HEK293 (cell line): ENCODE data around the gene XPR1.

ENCODE experiments used
- BCL11A ChIP-seq: fragments of 450-650 bp; formaldehyde crosslinking; IDR thresholded peaks from 2 replicates; pipeline ENCODE4 v1.5.1; 2016; ENCODE audit warnings: low read depth, missing biosample characterization, missing genetic modification characterization
- EGR2 ChIP-seq: fragments of 450-650 bp; formaldehyde crosslinking; IDR thresholded peaks from 2 replicates; pipeline ENCODE4 v1.5.1; 2016; ENCODE audit warnings: low read depth, missing biosample characterization, missing genetic modification characterization
- ELK4 ChIP-seq: IDR thresholded peaks from 2 replicates; pipeline ENCODE4 v1.6.1; 2011; ENCODE audit warnings: mild to moderate bottlenecking, low read depth, low read length, borderline replicate concordance
- GLI4 ChIP-seq: fragments of 450-650 bp; formaldehyde crosslinking; IDR thresholded peaks from 2 replicates; pipeline ENCODE4 v1.5.1; 2016; ENCODE audit warnings: missing biosample characterization, missing genetic modification characterization
- KLF17 ChIP-seq: fragments of 450-650 bp; formaldehyde crosslinking; IDR thresholded peaks from 2 replicates; pipeline ENCODE4 v1.5.1; 2016; ENCODE audit warnings: missing biosample characterization, missing genetic modification characterization
- OSR2 ChIP-seq: fragments of 450-650 bp; formaldehyde crosslinking; IDR thresholded peaks from 2 replicates; pipeline ENCODE4 v1.5.1; 2016; ENCODE audit warnings: missing biosample characterization, missing genetic modification characterization
- PRDM2 ChIP-seq: fragments of 450-650 bp; formaldehyde crosslinking; IDR thresholded peaks from 2 replicates; pipeline ENCODE4 v1.5.1; 2016; ENCODE audit warnings: missing biosample characterization, missing genetic modification characterization, borderline replicate concordance
- REPIN1 ChIP-seq: fragments of 450-650 bp; formaldehyde crosslinking; IDR thresholded peaks from 2 replicates; pipeline ENCODE4 v1.5.1; 2017; ENCODE audit warnings: missing biosample characterization, missing genetic modification characterization, low read depth
- SETDB1 ChIP-seq: IDR thresholded peaks from one replicate; pipeline ENCODE4 v1.6.1; 2017; ENCODE audit warnings: mild to moderate bottlenecking, low read length, moderate library complexity, mixed read lengths; ENCODE audit not compliant: insufficient read length
- TRIM28 ChIP-seq: IDR thresholded peaks from 2 replicates; pipeline ENCODE4 v1.6.1; 2011; ENCODE audit warnings: low read length, control low read depth, borderline replicate concordance
- ZBTB1 ChIP-seq: fragments of 450-650 bp; formaldehyde crosslinking; IDR thresholded peaks from 2 replicates; pipeline ENCODE4 v1.5.1; 2016; ENCODE audit warnings: missing biosample characterization, missing genetic modification characterization
- ZBTB11 ChIP-seq: fragments of 450-650 bp; formaldehyde crosslinking; conservative IDR thresholded peaks from 2 replicates; pipeline ENCODE4 v1.5.1; 2016; ENCODE audit warnings: low read depth, missing biosample characterization, missing genetic modification characterization
- ZBTB20 ChIP-seq: fragments of 450-650 bp; formaldehyde crosslinking; IDR thresholded peaks from 2 replicates; pipeline ENCODE4 v1.5.1; 2016; ENCODE audit warnings: missing biosample characterization, missing genetic modification characterization
- ZBTB7A ChIP-seq: fragments of 450-650 bp; formaldehyde crosslinking; IDR thresholded peaks from 2 replicates; pipeline ENCODE4 v1.5.1; 2016; ENCODE audit warnings: low read depth, missing biosample characterization, missing genetic modification characterization
- ZNF280D ChIP-seq: fragments of 450-650 bp; formaldehyde crosslinking; IDR thresholded peaks from 2 replicates; pipeline ENCODE4 v1.5.1; 2016; ENCODE audit warnings: missing biosample characterization, missing genetic modification characterization
- ZNF37A ChIP-seq: fragments of 450-650 bp; IDR thresholded peaks from 2 replicates; pipeline ENCODE4 v1.5.1; 2018; ENCODE audit warnings: missing biosample characterization, missing genetic modification characterization
- ZNF423 ChIP-seq: fragments of 450-650 bp; formaldehyde crosslinking; IDR thresholded peaks from 2 replicates; pipeline ENCODE4 v1.5.1; 2016; ENCODE audit warnings: missing biosample characterization, missing genetic modification characterization
- ZNF530 ChIP-seq: fragments of 450-650 bp; formaldehyde crosslinking; IDR thresholded peaks from 2 replicates; pipeline ENCODE4 v1.5.1; 2016; ENCODE audit warnings: low read depth, missing biosample characterization, missing genetic modification characterization
- ZNF571 ChIP-seq: fragments of 450-650 bp; formaldehyde crosslinking; IDR thresholded peaks from 2 replicates; pipeline ENCODE4 v1.5.0; 2017; ENCODE audit warnings: missing biosample characterization, missing genetic modification characterization
- ZNF600 ChIP-seq: fragments of 450-650 bp; formaldehyde crosslinking; IDR thresholded peaks from 2 replicates; pipeline ENCODE4 v1.5.1; 2016; ENCODE audit warnings: missing biosample characterization, missing genetic modification characterization
- ZNF610 ChIP-seq: fragments of 450-650 bp; formaldehyde crosslinking; IDR thresholded peaks from 2 replicates; pipeline ENCODE4 v1.5.1; 2016; ENCODE audit warnings: missing biosample characterization, missing genetic modification characterization, borderline replicate concordance
- ZNF701 ChIP-seq: fragments of 450-650 bp; formaldehyde crosslinking; IDR thresholded peaks from 2 replicates; pipeline ENCODE4 v1.5.1; 2016; ENCODE audit warnings: missing biosample characterization, missing genetic modification characterization
- ZNF830 ChIP-seq: fragments of 450-650 bp; IDR thresholded peaks from 2 replicates; pipeline ENCODE4 v1.5.0; 2018; ENCODE audit warnings: missing biosample characterization, missing genetic modification characterization, low read depth, mild to moderate bottlenecking, moderate library complexity
- ZSCAN18 ChIP-seq: fragments of 450-650 bp; formaldehyde crosslinking; IDR thresholded peaks from 2 replicates; pipeline ENCODE4 v1.5.1; 2016; ENCODE audit warnings: missing biosample characterization, missing genetic modification characterization

The XPR1 gene

GRCh38 chr1:180631766-180632325 is at the start of gene XPR1 (continued):
- no peak for TF ChIP-seq SETDB1
- TF ChIP-seq ZBTB7A (tag by site-specific recombination) = 0 out of 2 replicates have a peak, but pooled peaks have one; percentile 67
- TF ChIP-seq ZNF610 (tag by site-specific recombination) = no peak; the same call in 1 of the 2 replicates
- TF ChIP-seq ZBTB11 (tag by site-specific recombination) = peak; percentile 60
- no peak for TF ChIP-seq GLI4 (tag by site-specific recombination)
- no peak for TF ChIP-seq BCL11A (tag by site-specific recombination)
- no peak for TF ChIP-seq PRDM2 (tag by site-specific recombination)
- no peak for TF ChIP-seq ZSCAN18
- no peak for TF ChIP-seq ZNF423 (tag by site-specific recombination)
- TF ChIP-seq ZNF37A (tag by site-specific recombination) = no peak
- peak; percentile 28 for TF ChIP-seq EGR2 (tag by site-specific recombination)
- no peak for TF ChIP-seq ZBTB1
- no peak for TF ChIP-seq ZNF701
- TF ChIP-seq KLF17 (tag by site-specific recombination) = peak; percentile 68; the same call in 1 of the 2 replicates
- TF ChIP-seq ELK4 = no peak
- TF ChIP-seq ZNF280D (tag by site-specific recombination) = no peak
- no peak for TF ChIP-seq ZNF571
- no peak for TF ChIP-seq TRIM28
- no peak for TF ChIP-seq ZBTB20 (tag by site-specific recombination)
- no peak for TF ChIP-seq ZNF830
- TF ChIP-seq ZNF600 (tag by site-specific recombination) = peak; percentile 85
- no peak for TF ChIP-seq ZNF530 (tag by site-specific recombination)
- TF ChIP-seq OSR2 (tag by site-specific recombination) = 0 out of 2 replicates have a peak, but pooled peaks have one; percentile 18
- TF ChIP-seq REPIN1 (tag by site-specific recombination) = no peak
